GM12873 (cell line): ENCODE results near the gene CXCL11.

Experiments used
- TF ChIP-seq, protein P1 (sequence below): IDR thresholded peaks from 2 replicates; pipeline ENCODE4 v1.5.1; 2012; ENCODE audit warnings: low read depth, mild to moderate bottlenecking, moderate library complexity, low read length, control low read depth; ENCODE audit not compliant: insufficient read depth; ENCODE audit errors: missing control alignments

CXCL11 gene

GRCh38 chr4:76067652-76068286 lies 31.9 kb upstream of the CXCL11 start:
- TF ChIP-seq, protein P1, sequence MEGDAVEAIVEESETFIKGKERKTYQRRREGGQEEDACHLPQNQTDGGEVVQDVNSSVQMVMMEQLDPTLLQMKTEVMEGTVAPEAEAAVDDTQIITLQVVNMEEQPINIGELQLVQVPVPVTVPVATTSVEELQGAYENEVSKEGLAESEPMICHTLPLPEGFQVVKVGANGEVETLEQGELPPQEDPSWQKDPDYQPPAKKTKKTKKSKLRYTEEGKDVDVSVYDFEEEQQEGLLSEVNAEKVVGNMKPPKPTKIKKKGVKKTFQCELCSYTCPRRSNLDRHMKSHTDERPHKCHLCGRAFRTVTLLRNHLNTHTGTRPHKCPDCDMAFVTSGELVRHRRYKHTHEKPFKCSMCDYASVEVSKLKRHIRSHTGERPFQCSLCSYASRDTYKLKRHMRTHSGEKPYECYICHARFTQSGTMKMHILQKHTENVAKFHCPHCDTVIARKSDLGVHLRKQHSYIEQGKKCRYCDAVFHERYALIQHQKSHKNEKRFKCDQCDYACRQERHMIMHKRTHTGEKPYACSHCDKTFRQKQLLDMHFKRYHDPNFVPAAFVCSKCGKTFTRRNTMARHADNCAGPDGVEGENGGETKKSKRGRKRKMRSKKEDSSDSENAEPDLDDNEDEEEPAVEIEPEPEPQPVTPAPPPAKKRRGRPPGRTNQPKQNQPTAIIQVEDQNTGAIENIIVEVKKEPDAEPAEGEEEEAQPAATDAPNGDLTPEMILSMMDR, result peak; percentile 80

DNA sequence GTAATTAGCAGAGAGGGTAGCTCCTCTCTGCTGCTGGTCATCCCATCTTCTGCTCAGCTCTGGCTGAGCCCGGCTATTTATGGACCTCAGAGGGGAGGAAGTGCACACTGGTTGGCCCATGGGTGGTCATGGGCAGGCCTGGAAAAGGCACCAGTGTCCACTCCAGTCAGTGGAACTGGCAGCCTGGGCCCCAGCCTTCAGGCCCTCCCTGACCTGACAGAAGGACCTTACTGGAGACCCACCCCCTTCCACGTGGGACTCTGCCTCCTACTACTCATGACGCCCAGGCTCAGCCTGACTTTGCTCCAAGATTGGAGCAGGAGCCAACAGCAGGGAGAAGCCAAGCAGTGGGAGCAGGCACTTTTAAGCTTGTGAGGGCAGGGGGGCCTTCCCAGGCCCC lies 30.7 kb upstream of the CXCL11 start:
- TF ChIP-seq, protein P1, result no peak

GRCh38 chr4:76061982-76062381 lies 26.1 kb upstream of the CXCL11 start:
- TF ChIP-seq, protein P1, result no peak

DNA sequence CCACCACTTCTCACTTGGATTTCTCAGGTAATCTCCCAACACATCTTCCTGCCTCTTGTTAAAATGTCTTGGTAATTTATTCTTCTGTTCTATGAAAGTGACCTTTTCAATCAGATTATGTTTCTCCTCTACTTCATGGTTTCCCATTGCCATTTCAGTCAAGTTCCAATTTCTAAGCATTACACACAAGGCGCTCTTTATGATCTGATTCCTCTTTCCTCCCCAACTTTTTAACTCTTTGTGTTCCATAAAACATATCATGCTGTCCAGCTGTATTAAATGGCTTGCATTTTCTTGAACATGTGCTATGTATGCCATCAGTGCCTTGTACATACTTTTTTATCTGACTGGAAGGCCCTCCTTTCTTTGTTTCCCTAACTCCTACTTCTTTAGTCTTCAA lies 25.6 kb upstream of the CXCL11 start:
- TF ChIP-seq, protein P1, result no peak

DNA sequence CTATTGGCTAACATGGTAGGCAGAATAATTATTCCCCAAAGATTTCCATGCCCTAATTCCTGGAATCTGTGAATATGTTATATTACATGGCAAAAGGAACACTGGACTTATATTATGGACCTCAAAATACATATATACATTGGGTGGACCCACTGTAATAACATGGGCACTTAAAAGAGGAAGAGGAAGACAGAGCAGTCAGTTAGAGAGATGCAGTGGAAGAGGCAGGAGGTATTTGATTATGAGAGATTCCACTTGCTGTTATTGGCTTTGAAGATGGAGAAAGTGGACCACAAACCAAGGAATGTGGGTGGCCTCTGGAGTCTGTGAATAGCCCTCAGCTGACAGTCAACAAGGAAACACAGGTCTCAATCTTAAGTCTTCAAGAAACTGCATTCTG lies 24.6 kb upstream of the CXCL11 start:
- TF ChIP-seq, protein P1, result no peak

GRCh38 chr4:76059750-76060149 lies 23.9 kb upstream of the CXCL11 start:
- TF ChIP-seq, protein P1, result no peak

- TF ChIP-seq, protein P1, result no peak
Observed at GRCh38 chr4:76058888-76059426, 23.1 kb upstream of the CXCL11 start.
